ENCODE results near the gene LURAP1L.

LURAP1L gene

GRCh38 chr9:12774861-12775678 lies at the start of gene LURAP1L:
LURAP1L (plus strand) TSS chr9:12775020; CDS start chr9:12775716, 696 bp downstream.
- no peak for DNase-seq

- DNase-seq, result no peak
These were observed 48.0 kb upstream of the LURAP1L start for GRCh38 chr9:12726795-12727194.

GRCh38 chr9:12730198-12730597 lies 44.6 kb upstream of the LURAP1L start:
- DNase-seq, result no peak

GRCh38 chr9:12730927-12731326 lies 43.9 kb upstream of the LURAP1L start:
- no peak for DNase-seq

GRCh38 chr9:12732971-12733370 lies 41.8 kb upstream of the LURAP1L start:
- DNase-seq, result no peak

- no peak for DNase-seq
These were observed 39.2 kb upstream of the LURAP1L start for GRCh38 chr9:12735665-12736064.

GRCh38 chr9:12737871-12738270 lies 36.9 kb upstream of the LURAP1L start:
- DNase-seq, result no peak

- DNase-seq, result no peak
These were observed 35.7 kb upstream of the LURAP1L start for GRCh38 chr9:12739014-12739652.

GRCh38 chr9:12740845-12741244 lies 34.0 kb upstream of the LURAP1L start:
- DNase-seq, result no peak

- DNase-seq, result no peak
These were observed 26.8 kb upstream of the LURAP1L start for GRCh38 chr9:12748016-12748415.

- DNase-seq, result no peak
These were observed 25.9 kb upstream of the LURAP1L start for GRCh38 chr9:12748954-12749353.

- no peak for DNase-seq
These were observed 20.9 kb upstream of the LURAP1L start for GRCh38 chr9:12753931-12754330.

- DNase-seq, result no peak
These were observed 15.1 kb upstream of the LURAP1L start for GRCh38 chr9:12759761-12760160.

- DNase-seq, result no peak
These were observed 14.1 kb upstream of the LURAP1L start for GRCh38 chr9:12760758-12761157.

- DNase-seq, result no peak
These were observed 10.7 kb upstream of the LURAP1L start for GRCh38 chr9:12764150-12764549.

- DNase-seq, result no peak
These were observed 9.6 kb upstream of the LURAP1L start for GRCh38 chr9:12765088-12765798.

GRCh38 chr9:12766357-12766756 lies 8.5 kb upstream of the LURAP1L start:
- DNase-seq, result no peak

- no peak for DNase-seq
These were observed 4.6 kb upstream of the LURAP1L start for GRCh38 chr9:12770261-12770660.

- no peak for DNase-seq
These were observed 2.9 kb upstream of the LURAP1L start for GRCh38 chr9:12771891-12772290.

- no peak for DNase-seq
These were observed 1.3 kb upstream of the LURAP1L start for GRCh38 chr9:12773562-12773961.

- DNase-seq, result peak; percentile 75
These were observed 1.1 kb downstream of the LURAP1L start for GRCh38 chr9:12775679-12776512.

- DNase-seq, result no peak
These were observed 1.8 kb downstream of the LURAP1L start for GRCh38 chr9:12776513-12777055.
